PC-9 (cell line): ENCODE measurements around the gene E2F2.

Source experiments
- EZH2 ChIP-seq: fragments of 200-600 bp; sonication (generic); IDR thresholded peaks from 2 replicates; pipeline ENCODE4 v1.8.0; 2017; ENCODE audit warnings: antibody characterized with exemption, low read depth
- TF ChIP-seq, protein P1 (sequence below): fragments of 200-600 bp; sonication (generic); conservative IDR thresholded peaks from 2 replicates; pipeline ENCODE4 v1.6.1; 2017; ENCODE audit warnings: mixed run types, antibody characterized with exemption, mild to moderate bottlenecking, moderate library complexity

- TF ChIP-seq, protein P1, sequence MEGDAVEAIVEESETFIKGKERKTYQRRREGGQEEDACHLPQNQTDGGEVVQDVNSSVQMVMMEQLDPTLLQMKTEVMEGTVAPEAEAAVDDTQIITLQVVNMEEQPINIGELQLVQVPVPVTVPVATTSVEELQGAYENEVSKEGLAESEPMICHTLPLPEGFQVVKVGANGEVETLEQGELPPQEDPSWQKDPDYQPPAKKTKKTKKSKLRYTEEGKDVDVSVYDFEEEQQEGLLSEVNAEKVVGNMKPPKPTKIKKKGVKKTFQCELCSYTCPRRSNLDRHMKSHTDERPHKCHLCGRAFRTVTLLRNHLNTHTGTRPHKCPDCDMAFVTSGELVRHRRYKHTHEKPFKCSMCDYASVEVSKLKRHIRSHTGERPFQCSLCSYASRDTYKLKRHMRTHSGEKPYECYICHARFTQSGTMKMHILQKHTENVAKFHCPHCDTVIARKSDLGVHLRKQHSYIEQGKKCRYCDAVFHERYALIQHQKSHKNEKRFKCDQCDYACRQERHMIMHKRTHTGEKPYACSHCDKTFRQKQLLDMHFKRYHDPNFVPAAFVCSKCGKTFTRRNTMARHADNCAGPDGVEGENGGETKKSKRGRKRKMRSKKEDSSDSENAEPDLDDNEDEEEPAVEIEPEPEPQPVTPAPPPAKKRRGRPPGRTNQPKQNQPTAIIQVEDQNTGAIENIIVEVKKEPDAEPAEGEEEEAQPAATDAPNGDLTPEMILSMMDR = no peak
- no peak for TF ChIP-seq EZH2
Observed at GRCh38 chr1:23521588-23521987, 9.4 kb downstream of the E2F2 start.
